AG08395 (cell line): Measurements from ENCODE around the gene USP36.

Experiments used
- DNase-seq: peaks from one replicate; pipeline ENCODE4 v3.0.0; 2012; ENCODE audit warnings: mixed read lengths, low spot score

Gene USP36

GRCh38 chr17:78812855-78813254 is 27.8 kb downstream of the USP36 start:
- no peak for DNase-seq

GRCh38 chr17:78808163-78808562 is 32.5 kb downstream of the USP36 start:
- DNase-seq, result no peak

GRCh38 chr17:78806451-78806850 is 34.2 kb downstream of the USP36 start:
- no peak for DNase-seq

GRCh38 chr17:78805301-78805700 is 35.3 kb downstream of the USP36 start:
- DNase-seq, result no peak

GRCh38 chr17:78804777-78805176 is 35.8 kb downstream of the USP36 start:
- DNase-seq, result no peak

GRCh38 chr17:78803186-78803845 is 37.3 kb downstream of the USP36 start:
- no peak for DNase-seq

GRCh38 chr17:78802459-78802858 is 38.2 kb downstream of the USP36 start:
- no peak for DNase-seq

GRCh38 chr17:78802008-78802407 is 38.6 kb downstream of the USP36 start:
- no peak for DNase-seq

GRCh38 chr17:78800132-78800931 is 40.3 kb downstream of the USP36 start:
- DNase-seq, result no peak

GRCh38 chr17:78798695-78799559 is 41.7 kb downstream of the USP36 start:
- DNase-seq, result peak; percentile 37

GRCh38 chr17:78797691-78798585 is 42.7 kb downstream of the USP36 start:
- DNase-seq, result no peak

- no peak for DNase-seq
Measured at GRCh38 chr17:78797213-78797612, 43.4 kb downstream of the USP36 start.

- no peak for DNase-seq
Measured at GRCh38 chr17:78796517-78796900, 44.1 kb downstream of the USP36 start.

- no peak for DNase-seq
Measured at GRCh38 chr17:78795861-78796516, 44.6 kb downstream of the USP36 start.

- no peak for DNase-seq
Measured at GRCh38 chr17:78794864-78795640, 45.6 kb downstream of the USP36 start.

GRCh38 chr17:78794399-78794798 is 46.2 kb downstream of the USP36 start:
- no peak for DNase-seq

GRCh38 chr17:78793968-78794367 is 46.6 kb downstream of the USP36 start:
- no peak for DNase-seq

- DNase-seq, result no peak
Measured at GRCh38 chr17:78793415-78793814, 47.2 kb downstream of the USP36 start.

GRCh38 chr17:78791840-78792709 is 48.5 kb downstream of the USP36 start:
- DNase-seq, result no peak
